ENCODE measurements around the gene KMT2C.
A peak's percentile ranks its signal among the peaks of the same experiment; 100 is the strongest.
"Not testable (repeated sequence)": the region's sequence is repeated elsewhere in the genome, so short reads cannot be mapped to it uniquely, and the experiment has no call there.

Gene KMT2C

DNA sequence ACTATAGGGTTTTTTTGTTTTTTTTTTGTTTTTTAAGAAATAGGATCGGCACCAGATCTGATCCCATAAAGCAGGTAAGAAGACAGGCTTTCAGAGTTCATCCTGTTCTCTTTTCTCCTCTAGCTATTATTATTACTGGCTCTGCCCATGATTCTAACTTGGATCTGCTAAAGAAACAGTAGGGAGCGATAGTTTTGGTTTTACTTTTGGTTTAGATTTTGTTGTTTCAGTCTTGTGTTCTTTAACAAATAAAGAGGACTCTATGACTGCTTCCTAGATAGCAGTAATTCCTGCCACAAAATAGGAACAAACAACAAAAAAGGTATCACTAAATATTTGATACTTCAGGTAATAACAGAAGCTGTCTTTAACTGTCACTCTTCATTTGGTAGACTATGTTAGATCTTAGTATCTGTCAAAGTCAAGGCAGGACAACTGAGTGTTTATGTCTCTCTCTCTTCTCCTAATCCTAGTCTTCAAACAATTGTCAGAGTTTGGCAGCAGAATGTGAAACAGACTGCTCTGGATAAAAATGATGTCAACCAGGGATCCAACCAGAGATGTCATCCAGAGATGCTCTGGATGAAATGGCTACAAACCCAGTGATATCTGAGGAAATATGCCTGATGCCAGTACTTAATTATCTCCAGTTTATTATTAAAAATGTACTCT lies 99.8 kb downstream of the KMT2C start:
- FAIRE-seq, result peak; percentile 50
- no peak for TF ChIP-seq POLR2A (IDR thresholded peaks at IDR 0.05; ENCODE audit: low read depth, low read length)
- DNase-seq (ENCODE audit: insufficient read length, low spot score), result no peak

DNA sequence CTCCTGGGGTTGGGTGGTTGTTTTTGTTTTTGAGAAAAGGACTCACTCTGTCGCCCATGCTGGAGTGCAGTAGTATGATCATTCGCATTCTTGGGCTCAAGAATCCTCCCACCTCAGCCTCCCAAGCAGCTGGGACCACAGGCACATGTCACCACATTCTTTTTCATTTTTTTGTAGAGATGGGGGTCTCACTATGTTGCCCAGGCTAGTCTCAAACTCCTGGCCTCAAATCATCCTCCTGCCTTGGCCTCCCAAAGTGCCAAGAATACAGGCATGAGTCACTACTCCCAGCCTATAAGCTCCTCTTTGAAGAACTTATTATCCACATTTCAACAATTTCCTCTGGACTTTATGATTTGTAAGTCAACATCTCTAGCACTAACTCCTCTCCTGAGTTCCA lies 102.7 kb downstream of the KMT2C start:
- no peak for DNase-seq (ENCODE audit: insufficient read length, low spot score)
- no peak for TF ChIP-seq POLR2AphosphoS5 (IDR thresholded peaks at IDR 0.05; ENCODE audit: low read depth, low read length)
- no peak for TF ChIP-seq PAX5 (IDR thresholded peaks at IDR 0.05; ENCODE audit: insufficient read depth, low read length, severe bottlenecking)
- TF ChIP-seq POU2F2 (IDR thresholded peaks at IDR 0.05; ENCODE audit: low read depth, low read length), result no peak
- no peak for TF ChIP-seq POLR2A (IDR thresholded peaks at IDR 0.05; ENCODE audit: low read depth, low read length)
- TF ChIP-seq SPI1 (IDR thresholded peaks at IDR 0.05; ENCODE audit: low read depth, low read length), result no peak
- TF ChIP-seq TAF1 (IDR thresholded peaks at IDR 0.05; ENCODE audit: low read depth, low read length), result no peak

DNA sequence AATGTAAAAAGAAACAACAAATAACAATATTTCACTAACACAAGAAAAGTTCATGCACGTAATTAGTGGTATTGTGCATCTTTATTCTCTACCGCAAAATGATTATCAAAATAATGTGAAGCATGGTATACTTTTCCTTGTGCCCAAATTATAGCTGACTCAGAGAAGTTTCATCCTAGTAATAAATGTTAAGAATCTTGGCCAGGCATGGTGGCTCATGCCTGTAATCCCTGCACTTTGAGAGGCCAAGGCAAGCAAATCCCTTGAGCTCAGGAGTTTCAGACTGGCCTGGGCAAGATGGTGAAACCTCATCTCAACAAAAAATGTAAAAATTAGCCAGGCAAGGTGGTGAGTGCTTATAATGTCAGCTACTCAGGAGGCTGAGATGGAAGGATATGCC lies 105.0 kb downstream of the KMT2C start:
- DNase-seq (ENCODE audit: insufficient read length, low spot score), result no peak
- FAIRE-seq, result no peak
- TF ChIP-seq POLR2AphosphoS5 (IDR thresholded peaks at IDR 0.05; ENCODE audit: low read depth, low read length), result no peak
- no peak for TF ChIP-seq POU2F2 (IDR thresholded peaks at IDR 0.05; ENCODE audit: low read depth, low read length)
- no peak for TF ChIP-seq TAF1 (IDR thresholded peaks at IDR 0.05; ENCODE audit: low read depth, low read length)
- TF ChIP-seq PAX5 (IDR thresholded peaks at IDR 0.05; ENCODE audit: insufficient read depth, low read length, severe bottlenecking), result no peak
- TF ChIP-seq POLR2A (IDR thresholded peaks at IDR 0.05; ENCODE audit: low read depth, low read length), result no peak
- no peak for TF ChIP-seq SPI1 (IDR thresholded peaks at IDR 0.05; ENCODE audit: low read depth, low read length)

More for the DNA sequence above, 102.7 kb downstream of the KMT2C start:
- FAIRE-seq, result no peak

DNA sequence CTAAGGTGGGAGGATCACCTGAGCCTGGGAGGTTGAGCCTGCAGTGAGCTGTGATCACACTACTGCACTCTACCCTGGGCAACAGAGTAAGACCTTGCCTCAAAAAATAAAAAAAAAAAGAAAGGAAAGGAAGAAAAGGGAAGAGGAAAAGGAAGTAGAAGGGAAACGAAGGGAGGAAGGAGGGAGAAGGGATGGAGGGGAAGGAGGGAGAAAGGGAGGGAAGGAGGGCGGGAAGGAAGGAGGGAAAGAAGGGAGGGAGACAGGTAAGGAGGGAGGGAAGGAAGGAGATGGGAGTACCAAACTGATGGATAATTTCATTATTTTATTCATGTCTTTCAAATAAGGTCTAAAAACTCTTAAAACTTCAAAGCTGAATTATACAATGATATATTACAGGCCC lies 106.3 kb downstream of the KMT2C start:
- TF ChIP-seq SPI1 (IDR thresholded peaks at IDR 0.05; ENCODE audit: low read depth, low read length) (no peak), POLR2A (IDR thresholded peaks at IDR 0.05; ENCODE audit: low read depth, low read length) (no peak), POLR2AphosphoS5 (IDR thresholded peaks at IDR 0.05; ENCODE audit: low read depth, low read length) (no peak), TAF1 (IDR thresholded peaks at IDR 0.05; ENCODE audit: low read depth, low read length) (no peak), PAX5 (IDR thresholded peaks at IDR 0.05; ENCODE audit: insufficient read depth, low read length, severe bottlenecking) (no peak), POU2F2 (IDR thresholded peaks at IDR 0.05; ENCODE audit: low read depth, low read length) (no peak)
- no peak for FAIRE-seq

DNA sequence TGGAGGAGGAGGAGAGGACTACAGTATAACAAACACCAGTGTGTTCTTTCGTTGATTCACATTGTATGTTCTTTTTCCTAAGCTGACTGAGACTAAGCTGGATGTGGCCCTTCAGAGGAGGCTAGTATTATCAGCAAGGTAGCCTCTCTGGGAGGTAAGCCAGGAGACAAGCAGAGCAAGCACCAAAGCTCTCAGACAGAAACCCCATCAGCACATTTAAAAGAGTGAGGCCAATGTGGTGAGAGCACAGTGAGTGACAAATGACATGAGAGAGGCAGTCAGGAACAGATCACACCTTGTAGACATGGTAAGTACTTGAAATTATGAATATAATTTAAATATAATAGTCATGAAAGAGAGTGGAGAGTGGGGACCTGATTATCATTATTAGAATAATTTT lies 107.6 kb downstream of the KMT2C start:
- TF ChIP-seq POLR2A (IDR thresholded peaks at IDR 0.05; ENCODE audit: low read depth, low read length) (no peak), PAX5 (IDR thresholded peaks at IDR 0.05; ENCODE audit: insufficient read depth, low read length, severe bottlenecking) (no peak), POU2F2 (IDR thresholded peaks at IDR 0.05; ENCODE audit: low read depth, low read length) (no peak), POLR2AphosphoS5 (IDR thresholded peaks at IDR 0.05; ENCODE audit: low read depth, low read length) (no peak), SPI1 (IDR thresholded peaks at IDR 0.05; ENCODE audit: low read depth, low read length) (no peak), TAF1 (IDR thresholded peaks at IDR 0.05; ENCODE audit: low read depth, low read length) (no peak)
- FAIRE-seq (no peak), DNase-seq (ENCODE audit: insufficient read length, low spot score) (no peak)

More for the DNA sequence above, 106.3 kb downstream of the KMT2C start:
- DNase-seq (ENCODE audit: insufficient read length, low spot score), result no peak

DNA sequence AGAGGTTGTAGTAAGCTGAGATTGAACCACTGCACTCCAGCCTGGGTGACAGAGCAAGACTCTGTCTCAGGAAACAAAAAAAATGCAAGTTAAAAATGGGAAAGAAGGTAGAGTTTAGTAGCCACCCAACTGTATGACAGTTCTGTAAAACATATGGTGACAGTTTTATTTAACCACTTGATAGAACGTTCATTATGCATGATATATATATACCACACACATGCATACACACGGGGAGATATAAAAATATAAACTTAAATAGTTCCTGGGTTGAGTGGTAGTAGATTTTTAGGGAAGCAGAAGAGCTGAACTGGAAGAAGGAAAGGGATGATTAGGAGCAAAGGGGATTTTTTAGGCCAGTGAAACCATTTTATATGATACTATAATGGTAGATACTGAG lies 120.0 kb downstream of the KMT2C start:
- FAIRE-seq (no peak), DNase-seq (ENCODE audit: insufficient read length, low spot score) (no peak)
- no peak for TF ChIP-seq SPI1 (IDR thresholded peaks at IDR 0.05; ENCODE audit: low read depth, low read length)
- no peak for TF ChIP-seq TAF1 (IDR thresholded peaks at IDR 0.05; ENCODE audit: low read depth, low read length)
- no peak for TF ChIP-seq POU2F2 (IDR thresholded peaks at IDR 0.05; ENCODE audit: low read depth, low read length)
- no peak for TF ChIP-seq POLR2A (IDR thresholded peaks at IDR 0.05; ENCODE audit: low read depth, low read length)
- TF ChIP-seq POLR2AphosphoS5 (IDR thresholded peaks at IDR 0.05; ENCODE audit: low read depth, low read length), result no peak
- no peak for TF ChIP-seq PAX5 (IDR thresholded peaks at IDR 0.05; ENCODE audit: insufficient read depth, low read length, severe bottlenecking)

DNA sequence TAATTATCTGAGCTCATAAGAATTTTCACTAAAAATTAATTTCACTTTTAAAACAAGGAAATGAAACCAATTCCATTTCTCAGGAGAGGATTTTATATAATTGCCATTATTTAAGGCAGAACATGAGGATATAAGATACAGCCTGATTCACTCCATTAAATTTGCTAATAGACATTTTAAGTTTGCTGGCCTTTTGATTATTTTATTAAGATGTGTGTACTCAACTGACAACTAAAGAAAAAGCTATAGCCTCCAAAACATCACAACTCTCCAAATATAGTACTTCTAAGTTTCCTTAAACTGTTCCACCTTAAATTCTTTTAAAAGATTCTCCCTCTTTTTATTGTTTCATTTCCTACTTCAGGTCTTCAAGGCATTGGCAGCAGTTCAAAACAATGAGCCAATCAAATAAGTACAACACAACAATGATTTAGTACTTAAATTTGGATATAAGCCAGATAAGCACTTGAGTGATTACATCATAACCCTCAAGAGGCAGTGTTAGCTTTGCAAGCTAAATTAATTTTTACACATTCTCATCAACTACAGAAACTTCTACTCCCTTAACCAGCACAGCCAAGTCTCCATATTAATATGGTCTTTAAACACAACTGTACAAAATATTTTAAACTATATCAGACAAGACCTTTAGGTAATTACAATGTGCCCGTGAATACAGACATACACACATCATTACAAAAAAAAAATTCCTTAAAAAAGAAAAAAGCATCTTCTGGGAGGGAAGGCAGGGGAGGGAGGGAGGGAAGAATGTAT lies 121.8 kb downstream of the KMT2C start:
- no peak for TF ChIP-seq POLR2A (IDR thresholded peaks at IDR 0.05; ENCODE audit: low read depth, low read length)
- no peak for TF ChIP-seq TAF1 (IDR thresholded peaks at IDR 0.05; ENCODE audit: low read depth, low read length)
- TF ChIP-seq POLR2AphosphoS5 (IDR thresholded peaks at IDR 0.05; ENCODE audit: low read depth, low read length), result no peak
- TF ChIP-seq SPI1 (IDR thresholded peaks at IDR 0.05; ENCODE audit: low read depth, low read length), result no peak
- TF ChIP-seq PAX5 (IDR thresholded peaks at IDR 0.05; ENCODE audit: insufficient read depth, low read length, severe bottlenecking), result no peak
- TF ChIP-seq POU2F2 (IDR thresholded peaks at IDR 0.05; ENCODE audit: low read depth, low read length), result no peak
- FAIRE-seq (peak; percentile 77), DNase-seq (ENCODE audit: insufficient read length, low spot score) (no peak)

DNA sequence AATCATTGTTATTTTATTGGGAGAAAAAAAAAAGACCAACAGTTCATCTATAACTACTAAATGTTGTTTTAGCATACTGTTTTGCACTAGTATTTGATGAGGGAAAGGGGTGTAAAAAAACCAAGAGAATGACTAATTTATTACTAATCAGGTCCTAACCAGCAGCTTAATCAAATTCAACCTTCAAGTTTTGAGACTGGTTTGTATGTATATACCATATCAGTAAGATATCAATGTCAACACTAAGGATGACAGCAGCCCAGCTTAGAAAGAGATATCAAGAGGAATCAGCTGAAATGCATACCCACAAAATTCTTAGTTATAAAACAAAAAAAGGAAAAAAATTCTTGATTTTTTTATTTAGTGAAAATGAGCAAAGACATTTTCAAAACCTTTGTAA lies 122.6 kb downstream of the KMT2C start:
- no peak for TF ChIP-seq POLR2A (IDR thresholded peaks at IDR 0.05; ENCODE audit: low read depth, low read length)
- no peak for FAIRE-seq
- DNase-seq (ENCODE audit: insufficient read length, low spot score), result no peak

DNA sequence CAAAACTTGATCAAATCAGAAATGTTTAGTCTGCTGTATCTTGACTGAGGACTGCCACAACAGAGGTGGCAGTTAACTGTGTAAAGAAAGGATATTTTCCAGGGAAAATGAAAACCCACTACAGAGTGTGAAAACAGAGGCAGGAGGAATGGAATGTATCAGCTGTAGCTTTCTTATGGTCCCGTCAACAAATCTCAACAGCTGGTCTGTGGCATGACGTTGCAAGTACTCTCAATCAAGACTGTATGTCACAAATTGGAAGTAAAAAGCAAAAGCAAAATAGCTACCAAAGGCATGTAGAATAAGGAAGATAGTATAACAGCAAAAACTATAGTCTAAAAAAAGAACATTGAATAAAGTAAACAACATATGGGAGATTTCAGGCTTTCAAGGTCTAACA lies 123.5 kb downstream of the KMT2C start:
- TF ChIP-seq POU2F2 (IDR thresholded peaks at IDR 0.05; ENCODE audit: low read depth, low read length) (no peak), POLR2AphosphoS5 (IDR thresholded peaks at IDR 0.05; ENCODE audit: low read depth, low read length) (no peak), SPI1 (IDR thresholded peaks at IDR 0.05; ENCODE audit: low read depth, low read length) (no peak), POLR2A (IDR thresholded peaks at IDR 0.05; ENCODE audit: low read depth, low read length) (no peak), PAX5 (IDR thresholded peaks at IDR 0.05; ENCODE audit: insufficient read depth, low read length, severe bottlenecking) (no peak), TAF1 (IDR thresholded peaks at IDR 0.05; ENCODE audit: low read depth, low read length) (no peak)
- no peak for DNase-seq (ENCODE audit: insufficient read length, low spot score)
- peak; percentile 13 for FAIRE-seq

DNA sequence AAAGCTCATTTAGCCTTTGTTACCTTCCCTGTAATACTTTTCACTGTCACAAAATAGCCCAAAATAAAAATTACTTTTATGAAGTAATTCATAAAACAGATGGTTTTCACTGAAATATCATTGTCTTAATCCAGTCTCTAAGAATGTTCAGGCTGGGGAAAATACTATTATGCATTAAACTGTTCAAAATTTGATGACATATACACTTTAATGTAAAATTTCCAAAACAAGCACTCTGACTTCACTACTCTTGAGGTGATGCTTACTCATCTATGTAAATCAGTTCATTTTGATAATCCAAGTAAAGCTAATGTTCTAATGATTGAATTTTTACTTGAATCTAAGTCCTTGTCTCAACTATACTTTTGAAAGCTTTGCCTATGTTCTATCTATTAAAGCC lies 127.9 kb downstream of the KMT2C start:
- DNase-seq (ENCODE audit: insufficient read length, low spot score), result no peak
- TF ChIP-seq SPI1 (IDR thresholded peaks at IDR 0.05; ENCODE audit: low read depth, low read length) (no peak), TAF1 (IDR thresholded peaks at IDR 0.05; ENCODE audit: low read depth, low read length) (no peak), POU2F2 (IDR thresholded peaks at IDR 0.05; ENCODE audit: low read depth, low read length) (no peak), POLR2A (IDR thresholded peaks at IDR 0.05; ENCODE audit: low read depth, low read length) (no peak), POLR2AphosphoS5 (IDR thresholded peaks at IDR 0.05; ENCODE audit: low read depth, low read length) (no peak), PAX5 (IDR thresholded peaks at IDR 0.05; ENCODE audit: insufficient read depth, low read length, severe bottlenecking) (no peak)
- FAIRE-seq, result no peak

DNA sequence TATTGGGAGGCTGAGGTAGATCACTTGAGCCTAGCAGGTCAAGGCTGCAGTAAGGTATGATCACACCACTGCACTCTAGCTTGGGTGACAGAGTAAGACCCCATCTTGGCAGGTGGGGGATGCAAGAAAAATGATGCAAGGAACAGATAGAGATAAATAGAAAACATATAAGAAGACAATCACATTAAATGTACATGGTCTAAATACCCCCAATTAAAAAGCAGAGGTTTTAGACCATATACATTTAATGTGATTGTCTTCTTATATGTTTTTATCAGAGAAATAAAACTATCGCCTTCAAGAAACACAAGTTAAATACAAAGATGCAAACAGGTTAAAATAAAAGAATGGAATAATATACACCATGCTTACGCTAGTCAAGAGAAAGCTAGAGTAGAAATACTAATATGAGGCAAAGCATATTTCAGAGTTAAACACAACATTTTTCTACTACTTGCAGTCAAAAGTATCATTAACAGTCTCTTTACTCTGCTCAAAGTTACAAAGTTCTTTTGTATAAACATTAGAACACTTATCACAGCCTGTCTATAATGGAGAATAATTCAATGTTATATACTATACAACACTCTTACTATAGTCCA lies 136.2 kb downstream of the KMT2C start:
- not testable (repeated sequence) for FAIRE-seq

More for the DNA sequence above, 136.2 kb downstream of the KMT2C start:
- DNase-seq (ENCODE audit: insufficient read length, low spot score), result not testable (repeated sequence)

All from GM12891 (cell line).